Measurements from ENCODE around the gene SLC27A5. TPM values are rescaled to one million over a fixed set of nuclear protein-coding genes. Genes with fewer than 3 reads are reported as not detected.

The SLC27A5 gene
- polyA plus RNA-seq, 1 donor, result 8.5 TPM

- H3K4me3 ChIP-seq (ENCODE audit: low read length), result peak within 1 kb of the TSS; percentile 88
- DNase-seq, result peak; percentile 95 to 98
- WGBS (ENCODE audit: insufficient coverage, low lambda C conversion rate), result no CpG with 5 or more reads among the region's 87 CpGs
- H3K4me1 ChIP-seq (ENCODE audit: control insufficient read depth, insufficient read depth, low read length), result peaks cover 21% of the 10 kb centered on the region
- no peaks in the 10 kb centered on the region for H3K27me3 ChIP-seq (ENCODE audit: control insufficient read depth, insufficient read depth, low read length)
- peak within 1 kb of the TSS; percentile 99 for H3K27ac ChIP-seq (ENCODE audit: low read length)
- peaks cover 13% of the 10 kb centered on the region for H3K36me3 ChIP-seq (ENCODE audit: control insufficient read depth, insufficient read depth, low read length)
- H3K9me3 ChIP-seq (ENCODE audit: control insufficient read depth, low read depth, low read length), result no peaks in the 10 kb centered on the region
These were observed 7.8 kb upstream of the SLC27A5 start, which contains the start of gene ZBTB45 for GRCh38 chr19:58519355-58520256. Gene ZBTB45 (minus strand): TSS chr19:58519810. CDS start chr19:58517673, 2,137 bp downstream.

GRCh38 chr19:58519087-58519354 is 7.2 kb upstream of the SLC27A5 start:
- H3K27me3 ChIP-seq (ENCODE audit: control insufficient read depth, insufficient read depth, low read length), result no peaks in the 10 kb centered on the region
- peak overlapping the region; percentile 99 for H3K27ac ChIP-seq (ENCODE audit: low read length)
- peaks cover 13% of the 10 kb centered on the region for H3K36me3 ChIP-seq (ENCODE audit: control insufficient read depth, insufficient read depth, low read length)
- peaks cover 24% of the 10 kb centered on the region for H3K4me1 ChIP-seq (ENCODE audit: control insufficient read depth, insufficient read depth, low read length)
- H3K9me3 ChIP-seq (ENCODE audit: control insufficient read depth, low read depth, low read length), result no peaks in the 10 kb centered on the region
- DNase-seq, result peak in 1 of 2 donors; percentile 56
- WGBS (ENCODE audit: insufficient coverage, low lambda C conversion rate), result no CpG with 5 or more reads among the region's 14 CpGs
- peak overlapping the region; percentile 88 for H3K4me3 ChIP-seq (ENCODE audit: low read length)

- H3K4me3 ChIP-seq (ENCODE audit: low read length), result peak overlapping the region; percentile 88
- WGBS (ENCODE audit: insufficient coverage, low lambda C conversion rate), result no CpG with 5 or more reads among the region's 22 CpGs
- H3K27ac ChIP-seq (ENCODE audit: low read length), result peak overlapping the region; percentile 99
- peaks cover 13% of the 10 kb centered on the region for H3K36me3 ChIP-seq (ENCODE audit: control insufficient read depth, insufficient read depth, low read length)
- H3K9me3 ChIP-seq (ENCODE audit: control insufficient read depth, low read depth, low read length), result no peaks in the 10 kb centered on the region
- H3K27me3 ChIP-seq (ENCODE audit: control insufficient read depth, insufficient read depth, low read length), result no peaks in the 10 kb centered on the region
- DNase-seq, result peak in 1 of 2 donors; percentile 46
- peaks cover 28% of the 10 kb centered on the region for H3K4me1 ChIP-seq (ENCODE audit: control insufficient read depth, insufficient read depth, low read length)
These were observed 6.7 kb upstream of the SLC27A5 start for GRCh38 chr19:58518256-58519086.

- Histone ChIP-seq H3K4me3 (ENCODE audit: low read length) (no peak overlapping the region), H3K36me3 (ENCODE audit: control insufficient read depth, insufficient read depth, low read length) (peaks cover 13% of the 10 kb centered on the region), H3K27ac (ENCODE audit: low read length) (no peak overlapping the region), H3K9me3 (ENCODE audit: control insufficient read depth, low read depth, low read length) (no peaks in the 10 kb centered on the region), H3K4me1 (ENCODE audit: control insufficient read depth, insufficient read depth, low read length) (peaks cover 40% of the 10 kb centered on the region), H3K27me3 (ENCODE audit: control insufficient read depth, insufficient read depth, low read length) (no peaks in the 10 kb centered on the region)
- WGBS (ENCODE audit: insufficient coverage, low lambda C conversion rate), result no CpG with 5 or more reads among the region's 65 CpGs
- no peak for DNase-seq
These were observed 5.4 kb upstream of the SLC27A5 start for GRCh38 chr19:58516964-58517833.

- Histone ChIP-seq H3K9me3 (ENCODE audit: control insufficient read depth, low read depth, low read length) (no peaks in the 10 kb centered on the region), H3K4me3 (ENCODE audit: low read length) (no peak overlapping the region), H3K27me3 (ENCODE audit: control insufficient read depth, insufficient read depth, low read length) (no peaks in the 10 kb centered on the region), H3K27ac (ENCODE audit: low read length) (no peak overlapping the region), H3K36me3 (ENCODE audit: control insufficient read depth, insufficient read depth, low read length) (peaks cover 13% of the 10 kb centered on the region), H3K4me1 (ENCODE audit: control insufficient read depth, insufficient read depth, low read length) (peaks cover 45% of the 10 kb centered on the region)
- no CpG with 5 or more reads among the region's 25 CpGs for WGBS (ENCODE audit: insufficient coverage, low lambda C conversion rate)
- no peak for DNase-seq
These were observed 4.5 kb upstream of the SLC27A5 start for GRCh38 chr19:58516246-58516836.

GRCh38 chr19:58515259-58515658 is 3.5 kb upstream of the SLC27A5 start:
- H3K27ac ChIP-seq (ENCODE audit: low read length), result no peak overlapping the region
- no CpG with 5 or more reads among the region's 2 CpGs for WGBS (ENCODE audit: insufficient coverage, low lambda C conversion rate)
- H3K36me3 ChIP-seq (ENCODE audit: control insufficient read depth, insufficient read depth, low read length), result peaks cover 13% of the 10 kb centered on the region

GRCh38 chr19:58514564-58515022 is 2.8 kb upstream of the SLC27A5 start:
- H3K9me3 ChIP-seq (ENCODE audit: control insufficient read depth, low read depth, low read length), result no peaks in the 10 kb centered on the region
- H3K27me3 ChIP-seq (ENCODE audit: control insufficient read depth, insufficient read depth, low read length), result no peaks in the 10 kb centered on the region
- H3K27ac ChIP-seq (ENCODE audit: low read length), result peak overlapping the region; percentile 52
- peaks cover 47% of the 10 kb centered on the region for H3K4me1 ChIP-seq (ENCODE audit: control insufficient read depth, insufficient read depth, low read length)
- WGBS (ENCODE audit: insufficient coverage, low lambda C conversion rate), result no CpG with 5 or more reads among the region's 3 CpGs
- DNase-seq, result no peak
- peak overlapping the region; percentile 40 for H3K4me3 ChIP-seq (ENCODE audit: low read length)
- peaks cover 13% of the 10 kb centered on the region for H3K36me3 ChIP-seq (ENCODE audit: control insufficient read depth, insufficient read depth, low read length)

More at GRCh38 chr19:58515259-58515658, 3.5 kb upstream of the SLC27A5 start:
- DNase-seq, result no peak
- Histone ChIP-seq H3K4me1 (ENCODE audit: control insufficient read depth, insufficient read depth, low read length) (peaks cover 47% of the 10 kb centered on the region), H3K4me3 (ENCODE audit: low read length) (no peak overlapping the region), H3K27me3 (ENCODE audit: control insufficient read depth, insufficient read depth, low read length) (no peaks in the 10 kb centered on the region), H3K9me3 (ENCODE audit: control insufficient read depth, low read depth, low read length) (no peaks in the 10 kb centered on the region)

GRCh38 chr19:58513694-58514563 is 2.1 kb upstream of the SLC27A5 start:
- no peaks in the 10 kb centered on the region for H3K27me3 ChIP-seq (ENCODE audit: control insufficient read depth, insufficient read depth, low read length)
- H3K36me3 ChIP-seq (ENCODE audit: control insufficient read depth, insufficient read depth, low read length), result peaks cover 13% of the 10 kb centered on the region
- H3K4me1 ChIP-seq (ENCODE audit: control insufficient read depth, insufficient read depth, low read length), result peaks cover 47% of the 10 kb centered on the region
- no CpG with 5 or more reads among the region's 66 CpGs for WGBS (ENCODE audit: insufficient coverage, low lambda C conversion rate)
- no peaks in the 10 kb centered on the region for H3K9me3 ChIP-seq (ENCODE audit: control insufficient read depth, low read depth, low read length)
- peak; percentile 95 for DNase-seq
- peak overlapping the region; percentile 82 for H3K27ac ChIP-seq (ENCODE audit: low read length)
- H3K4me3 ChIP-seq (ENCODE audit: low read length), result peak overlapping the region; percentile 40

- Histone ChIP-seq H3K4me3 (ENCODE audit: low read length) (no peak overlapping the region), H3K27me3 (ENCODE audit: control insufficient read depth, insufficient read depth, low read length) (no peaks in the 10 kb centered on the region), H3K4me1 (ENCODE audit: control insufficient read depth, insufficient read depth, low read length) (peaks cover 41% of the 10 kb centered on the region), H3K9me3 (ENCODE audit: control insufficient read depth, low read depth, low read length) (no peaks in the 10 kb centered on the region), H3K27ac (ENCODE audit: low read length) (peak overlapping the region; percentile 82), H3K36me3 (ENCODE audit: control insufficient read depth, insufficient read depth, low read length) (peaks cover 13% of the 10 kb centered on the region)
- WGBS (ENCODE audit: insufficient coverage, low lambda C conversion rate), result no CpG with 5 or more reads among the region's 10 CpGs
- DNase-seq, result no peak
These were observed 1.5 kb upstream of the SLC27A5 start for GRCh38 chr19:58513213-58513693.

All from large intestine (tissue), 3 donors.